ENCODE results near the gene PIMREG.
"Not testable (repeated sequence)": the region's sequence is repeated elsewhere in the genome, so short reads cannot be mapped to it uniquely, and the experiment has no call there.

The PIMREG gene

GRCh38 chr17:6477831-6478383 is 33.7 kb downstream of the PIMREG start:
- no peak for DNase-seq (ENCODE audit: low read depth in 2 of 2)

GRCh38 chr17:6478486-6478885 is 34.2 kb downstream of the PIMREG start:
- DNase-seq (ENCODE audit: low read depth in 2 of 2): no peak

- no peak for DNase-seq (ENCODE audit: low read depth in 2 of 2)
Measured at GRCh38 chr17:6479622-6480302, 35.5 kb downstream of the PIMREG start.

GRCh38 chr17:6480303-6480675 is 36.0 kb downstream of the PIMREG start:
- no peak for DNase-seq (ENCODE audit: low read depth in 2 of 2)

GRCh38 chr17:6482105-6482455 is 37.8 kb downstream of the PIMREG start:
- no peak for DNase-seq (ENCODE audit: low read depth in 2 of 2)

- DNase-seq (ENCODE audit: low read depth in 2 of 2): not testable (repeated sequence)
Measured at GRCh38 chr17:6482796-6483195, 38.5 kb downstream of the PIMREG start.

GRCh38 chr17:6483507-6483906 is 39.3 kb downstream of the PIMREG start:
- DNase-seq (ENCODE audit: low read depth in 2 of 2): no peak

GRCh38 chr17:6485646-6486412 is 41.6 kb downstream of the PIMREG start:
- no peak for DNase-seq (ENCODE audit: low read depth in 2 of 2)

- DNase-seq (ENCODE audit: low read depth in 2 of 2): no peak
Measured at GRCh38 chr17:6487251-6488007, 43.2 kb downstream of the PIMREG start.

- DNase-seq (ENCODE audit: low read depth in 2 of 2): no peak
Measured at GRCh38 chr17:6488008-6488539, 43.8 kb downstream of the PIMREG start.

GRCh38 chr17:6489016-6489550 is 44.8 kb downstream of the PIMREG start:
- DNase-seq (ENCODE audit: low read depth in 2 of 2): no peak

GRCh38 chr17:6491071-6491700 is 46.9 kb downstream of the PIMREG start:
- no peak for DNase-seq (ENCODE audit: low read depth in 2 of 2)

- DNase-seq (ENCODE audit: low read depth in 2 of 2): no peak
Measured at GRCh38 chr17:6492892-6493674, 48.8 kb downstream of the PIMREG start.

- no peak for DNase-seq (ENCODE audit: low read depth in 2 of 2)
Measured at GRCh38 chr17:6494239-6494941, 50.1 kb downstream of the PIMREG start.

GRCh38 chr17:6495450-6496115 is 51.3 kb downstream of the PIMREG start:
- DNase-seq (ENCODE audit: low read depth in 2 of 2): no peak

- no peak for DNase-seq (ENCODE audit: low read depth in 2 of 2)
Measured at GRCh38 chr17:6496116-6496481, 51.8 kb downstream of the PIMREG start.

GRCh38 chr17:6496640-6497441 is 52.6 kb downstream of the PIMREG start:
- no peak for DNase-seq (ENCODE audit: low read depth in 2 of 2)

- DNase-seq (ENCODE audit: low read depth in 2 of 2): no peak
Measured at GRCh38 chr17:6497496-6498221, 53.4 kb downstream of the PIMREG start.
